ENCODE measurements around the gene ROR1. TPM values are rescaled to one million over a fixed set of nuclear protein-coding genes. Genes with fewer than 3 reads are reported as not detected.

Gene ROR1
- total RNA-seq, 1 experiment from 2014 or later: 37.2 TPM

DNA sequence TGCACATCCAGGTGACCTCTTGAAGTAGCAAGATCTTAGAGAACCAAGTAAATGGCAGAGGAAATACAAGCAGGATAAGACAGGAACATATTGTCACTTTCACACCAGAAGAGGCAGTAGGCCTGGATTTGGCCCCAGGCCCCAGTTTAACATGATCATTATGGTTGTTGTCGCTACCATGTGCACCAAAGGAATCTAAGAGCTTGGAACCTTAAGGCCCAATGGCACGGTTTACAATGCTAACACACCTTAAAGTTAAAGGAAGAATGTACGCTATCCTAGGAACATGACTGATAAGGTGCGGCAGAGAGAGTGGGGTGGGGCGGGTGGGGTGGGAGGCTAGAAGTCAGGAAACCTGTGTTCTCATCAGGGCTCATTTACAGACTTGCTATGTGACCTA lies 147.5 kb downstream of the ROR1 start:
- peaks cover 51% of the 10 kb centered on the region for H3K4me1 Mint-ChIP-seq (ENCODE audit: low read depth, unreplicated experiment)
- TF ChIP-seq, protein P1, sequence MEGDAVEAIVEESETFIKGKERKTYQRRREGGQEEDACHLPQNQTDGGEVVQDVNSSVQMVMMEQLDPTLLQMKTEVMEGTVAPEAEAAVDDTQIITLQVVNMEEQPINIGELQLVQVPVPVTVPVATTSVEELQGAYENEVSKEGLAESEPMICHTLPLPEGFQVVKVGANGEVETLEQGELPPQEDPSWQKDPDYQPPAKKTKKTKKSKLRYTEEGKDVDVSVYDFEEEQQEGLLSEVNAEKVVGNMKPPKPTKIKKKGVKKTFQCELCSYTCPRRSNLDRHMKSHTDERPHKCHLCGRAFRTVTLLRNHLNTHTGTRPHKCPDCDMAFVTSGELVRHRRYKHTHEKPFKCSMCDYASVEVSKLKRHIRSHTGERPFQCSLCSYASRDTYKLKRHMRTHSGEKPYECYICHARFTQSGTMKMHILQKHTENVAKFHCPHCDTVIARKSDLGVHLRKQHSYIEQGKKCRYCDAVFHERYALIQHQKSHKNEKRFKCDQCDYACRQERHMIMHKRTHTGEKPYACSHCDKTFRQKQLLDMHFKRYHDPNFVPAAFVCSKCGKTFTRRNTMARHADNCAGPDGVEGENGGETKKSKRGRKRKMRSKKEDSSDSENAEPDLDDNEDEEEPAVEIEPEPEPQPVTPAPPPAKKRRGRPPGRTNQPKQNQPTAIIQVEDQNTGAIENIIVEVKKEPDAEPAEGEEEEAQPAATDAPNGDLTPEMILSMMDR (IDR thresholded peaks at IDR 0.05; ENCODE audit: insufficient read depth in 1 of 2, low read depth in 1 of 2, low read length in 1 of 2, severe bottlenecking in 1 of 2, unreplicated experiment in 1 of 2): no peak
- no peak overlapping the region for H3K4me3 ChIP-seq (ENCODE audit: low read depth, low read length)
- ChIA-PET CTCF (interaction anchor here (1.0 kb wide), 1 partner anchor 229 kb away, joined by 5 read pairs; no protein-coding TSS in a partner anchor), POLR2A (no interaction called here)
- H3K27me3 Mint-ChIP-seq (ENCODE audit: insufficient read depth, unreplicated experiment): no peaks in the 10 kb centered on the region
- H3K9me3 ChIP-seq: no peaks in the 10 kb centered on the region
- intact Hi-C loops (cut with micrococcal nuclease; ENCODE audit: unreplicated experiment): loop anchor here (2.0 to 5.0 kb wide), 4 partner anchors 147 to 321 kb away; partner anchors contain the start of gene ROR1
- peak overlapping the region; percentile 72 for H3K27ac Mint-ChIP-seq (ENCODE audit: unreplicated experiment)
- peak overlapping the region; percentile 45 for H3K4me3 Mint-ChIP-seq (ENCODE audit: unreplicated experiment)
- BruUV-seq (replicated peaks): no TSS peak
- no peaks in the 10 kb centered on the region for H3K9me3 Mint-ChIP-seq (ENCODE audit: unreplicated experiment)
- no peaks in the 10 kb centered on the region for H3K27me3 ChIP-seq (replicated peaks; ENCODE audit: control insufficient read depth, insufficient read depth, low read length)
- H3K36me3 Mint-ChIP-seq (ENCODE audit: insufficient read depth, unreplicated experiment): peaks cover 28% of the 10 kb centered on the region
- no peaks in the 10 kb centered on the region for H3K36me3 ChIP-seq (ENCODE audit: control insufficient read depth, insufficient read depth, low read length)
- H3K4me1 ChIP-seq: peaks cover 59% of the 10 kb centered on the region
- DNase-seq: peak; percentile 24 to 63

DNA sequence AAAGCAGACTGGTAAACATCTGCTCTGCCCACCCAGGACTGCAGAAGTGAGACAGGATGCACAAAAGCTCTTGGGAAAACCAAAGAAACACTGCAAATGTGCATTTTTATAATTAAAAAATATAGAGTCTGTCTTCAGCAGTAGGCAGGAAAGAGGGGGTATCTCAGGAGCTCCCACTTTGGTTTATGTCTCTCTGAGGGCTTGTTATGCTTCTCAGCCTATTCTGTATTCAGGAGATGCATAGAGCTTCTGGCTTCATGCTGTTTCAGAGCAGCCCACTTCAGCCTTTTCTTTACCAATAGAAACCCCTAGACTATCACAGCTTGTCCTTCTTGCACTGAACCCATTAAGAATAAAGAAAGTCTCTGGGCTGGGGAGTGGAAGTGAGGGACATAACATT lies 148.0 kb downstream of the ROR1 start:
- Histone ChIP-seq H3K36me3 (ENCODE audit: control insufficient read depth, insufficient read depth, low read length) (no peaks in the 10 kb centered on the region), H3K4me3 (ENCODE audit: low read depth, low read length) (no peak overlapping the region), H3K4me1 (peaks cover 55% of the 10 kb centered on the region), H3K9me3 (no peaks in the 10 kb centered on the region), H3K27me3 (replicated peaks; ENCODE audit: control insufficient read depth, insufficient read depth, low read length) (no peaks in the 10 kb centered on the region)
- no peaks in the 10 kb centered on the region for H3K9me3 Mint-ChIP-seq (ENCODE audit: unreplicated experiment)
- H3K36me3 Mint-ChIP-seq (ENCODE audit: insufficient read depth, unreplicated experiment): peaks cover 28% of the 10 kb centered on the region
- no TSS peak for BruUV-seq (replicated peaks)
- POLR2A ChIA-PET: no interaction called here
- no peak overlapping the region for H3K4me3 Mint-ChIP-seq (ENCODE audit: unreplicated experiment)
- H3K4me1 Mint-ChIP-seq (ENCODE audit: low read depth, unreplicated experiment): peaks cover 49% of the 10 kb centered on the region
- CTCF ChIA-PET: interaction anchor here (1.0 kb wide), 1 partner anchor 230 kb away, joined by 5 read pairs; no protein-coding TSS in a partner anchor
- H3K27me3 Mint-ChIP-seq (ENCODE audit: insufficient read depth, unreplicated experiment): no peaks in the 10 kb centered on the region
- no peak for DNase-seq
- TF ChIP-seq, protein P1 (IDR thresholded peaks at IDR 0.05; ENCODE audit: insufficient read depth in 1 of 2, low read depth in 1 of 2, low read length in 1 of 2, severe bottlenecking in 1 of 2, unreplicated experiment in 1 of 2): no peak
- H3K27ac Mint-ChIP-seq (ENCODE audit: unreplicated experiment): no peak overlapping the region
- intact Hi-C loops (cut with micrococcal nuclease; ENCODE audit: unreplicated experiment): loop anchor here (2.0 to 5.0 kb wide), 4 partner anchors 147 to 320 kb away; partner anchors contain the start of gene ROR1

GRCh38 chr1:63922848-63923247 lies 149.0 kb downstream of the ROR1 start:
- Mint-ChIP-seq H3K27ac (ENCODE audit: unreplicated experiment) (no peak overlapping the region), H3K4me3 (ENCODE audit: unreplicated experiment) (no peak overlapping the region), H3K9me3 (ENCODE audit: unreplicated experiment) (no peaks in the 10 kb centered on the region), H3K36me3 (ENCODE audit: insufficient read depth, unreplicated experiment) (peaks cover 24% of the 10 kb centered on the region), H3K4me1 (ENCODE audit: low read depth, unreplicated experiment) (peaks cover 38% of the 10 kb centered on the region), H3K27me3 (ENCODE audit: insufficient read depth, unreplicated experiment) (no peaks in the 10 kb centered on the region)
- BruUV-seq (replicated peaks): no TSS peak
- no peak overlapping the region for H3K4me3 ChIP-seq (ENCODE audit: low read depth, low read length)
- intact Hi-C loops (cut with micrococcal nuclease; ENCODE audit: unreplicated experiment): loop anchor here (5.0 kb wide), 2 partner anchors 231 to 319 kb away; no protein-coding TSS in a partner anchor
- peaks cover 47% of the 10 kb centered on the region for H3K4me1 ChIP-seq
- no peak for DNase-seq
- CTCF ChIA-PET: no interaction called here
- H3K36me3 ChIP-seq (ENCODE audit: control insufficient read depth, insufficient read depth, low read length): no peaks in the 10 kb centered on the region
- H3K27me3 ChIP-seq (replicated peaks; ENCODE audit: control insufficient read depth, insufficient read depth, low read length): no peaks in the 10 kb centered on the region
- POLR2A ChIA-PET: no interaction called here
- TF ChIP-seq, protein P1 (IDR thresholded peaks at IDR 0.05; ENCODE audit: insufficient read depth in 1 of 2, low read depth in 1 of 2, low read length in 1 of 2, severe bottlenecking in 1 of 2, unreplicated experiment in 1 of 2): no peak
- no peaks in the 10 kb centered on the region for H3K9me3 ChIP-seq

All from Caco-2 (cell line).